GM21737 (cell line): Measurements from ENCODE around the gene DUSP6.

ENCODE experiments used
- ATAC-seq: cut with Tn5 transposase; IDR thresholded peaks from one replicate; pipeline ENCODE4 v1.9.1; 2021; ENCODE audit warnings: mild to moderate bottlenecking, moderate library complexity; ENCODE audit not compliant: unreplicated experiment

DUSP6 gene, protein sequence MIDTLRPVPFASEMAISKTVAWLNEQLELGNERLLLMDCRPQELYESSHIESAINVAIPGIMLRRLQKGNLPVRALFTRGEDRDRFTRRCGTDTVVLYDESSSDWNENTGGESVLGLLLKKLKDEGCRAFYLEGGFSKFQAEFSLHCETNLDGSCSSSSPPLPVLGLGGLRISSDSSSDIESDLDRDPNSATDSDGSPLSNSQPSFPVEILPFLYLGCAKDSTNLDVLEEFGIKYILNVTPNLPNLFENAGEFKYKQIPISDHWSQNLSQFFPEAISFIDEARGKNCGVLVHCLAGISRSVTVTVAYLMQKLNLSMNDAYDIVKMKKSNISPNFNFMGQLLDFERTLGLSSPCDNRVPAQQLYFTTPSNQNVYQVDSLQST

DNA sequence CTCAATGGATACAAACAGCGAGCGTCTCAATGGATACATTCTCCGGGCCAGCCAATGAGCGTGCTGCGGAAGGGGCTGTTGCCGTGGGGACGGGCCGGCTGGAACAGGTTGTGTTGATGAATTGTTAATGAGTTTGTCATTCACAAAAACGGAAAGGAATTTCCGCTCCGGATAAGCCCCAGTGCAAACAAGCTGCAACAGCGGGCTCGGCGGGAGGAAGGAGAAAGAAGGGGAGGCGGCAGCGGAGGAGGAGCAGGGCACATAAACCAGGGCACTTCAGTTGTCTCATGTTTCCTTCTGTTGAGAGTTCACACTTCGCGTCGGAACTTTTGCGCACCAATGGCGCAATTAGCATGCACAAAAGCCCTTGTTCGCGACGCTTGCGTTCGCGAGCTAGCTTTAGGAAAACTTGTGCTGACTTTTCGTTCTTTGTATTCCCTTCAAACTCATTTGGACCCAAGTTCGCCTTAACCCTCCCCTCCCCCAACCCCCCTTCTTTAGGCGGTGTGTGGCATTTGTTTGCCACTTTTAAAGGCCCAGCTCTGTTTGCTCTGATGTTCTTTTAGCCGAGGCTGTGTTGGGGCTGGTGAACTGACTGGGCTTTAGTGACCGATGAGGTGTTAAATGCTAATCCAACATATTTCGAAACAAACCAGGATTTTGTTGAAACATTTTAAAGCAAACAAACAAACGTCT, at the start of gene DUSP6:
TSS of gene DUSP6 (minus strand) at position 10 of the 696 bp plus-strand sequence. CDS start 462 bp downstream, outside the sequence.
- ATAC-seq = peak; percentile 47

- ATAC-seq = no peak
Measured at GRCh38 chr12:89401433-89402058, 49.2 kb upstream of the DUSP6 start.

GRCh38 chr12:89400415-89400814, 48.1 kb upstream of the DUSP6 start:
- ATAC-seq = no peak

GRCh38 chr12:89395712-89396111, 43.4 kb upstream of the DUSP6 start:
- no peak for ATAC-seq

DNA sequence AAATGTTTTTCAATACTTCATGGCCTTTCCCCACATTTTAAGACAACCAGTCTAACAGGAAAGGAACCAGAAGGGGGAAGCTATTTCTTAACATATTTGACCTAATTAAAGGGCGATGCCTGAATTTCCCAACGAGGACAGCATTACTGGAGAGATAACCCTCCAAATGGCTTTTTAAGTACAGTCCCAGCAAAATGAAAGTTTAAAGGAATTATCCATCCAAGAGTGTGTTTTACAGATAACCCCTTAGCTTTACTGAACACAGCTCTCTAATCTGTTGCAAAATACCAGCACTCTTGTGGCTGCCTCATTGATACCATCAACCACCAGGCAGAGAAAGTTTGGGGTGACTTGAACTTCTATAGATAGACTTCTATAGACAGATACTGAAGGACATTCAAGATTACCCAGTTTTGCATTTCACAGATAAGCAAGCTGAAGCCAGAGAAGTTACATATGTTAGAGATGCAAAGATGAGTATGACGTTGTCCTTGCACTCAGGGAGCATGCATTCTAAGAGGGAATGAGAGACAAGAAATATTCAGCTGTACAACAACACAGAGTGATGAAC, 41.3 kb upstream of the DUSP6 start:
- ATAC-seq = no peak

DNA sequence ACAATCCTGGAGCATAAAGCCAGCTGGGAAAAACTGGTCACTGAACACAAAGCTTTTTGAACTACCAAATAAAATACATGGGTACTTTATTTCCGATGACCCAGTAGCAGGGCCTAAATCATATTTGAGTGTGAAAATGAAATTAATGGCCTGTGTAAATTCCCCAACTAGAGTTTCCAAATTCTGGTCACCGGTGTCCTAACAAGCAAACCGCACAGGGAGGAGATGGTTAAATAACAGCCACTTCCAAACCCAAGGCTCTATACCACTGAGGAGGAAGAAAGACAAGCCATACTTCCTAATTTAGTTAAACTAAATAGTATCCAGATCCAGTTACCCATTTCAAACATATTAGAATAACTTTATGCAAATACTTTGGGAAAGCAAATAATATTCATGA, 40.1 kb upstream of the DUSP6 start:
- ATAC-seq = no peak

DNA sequence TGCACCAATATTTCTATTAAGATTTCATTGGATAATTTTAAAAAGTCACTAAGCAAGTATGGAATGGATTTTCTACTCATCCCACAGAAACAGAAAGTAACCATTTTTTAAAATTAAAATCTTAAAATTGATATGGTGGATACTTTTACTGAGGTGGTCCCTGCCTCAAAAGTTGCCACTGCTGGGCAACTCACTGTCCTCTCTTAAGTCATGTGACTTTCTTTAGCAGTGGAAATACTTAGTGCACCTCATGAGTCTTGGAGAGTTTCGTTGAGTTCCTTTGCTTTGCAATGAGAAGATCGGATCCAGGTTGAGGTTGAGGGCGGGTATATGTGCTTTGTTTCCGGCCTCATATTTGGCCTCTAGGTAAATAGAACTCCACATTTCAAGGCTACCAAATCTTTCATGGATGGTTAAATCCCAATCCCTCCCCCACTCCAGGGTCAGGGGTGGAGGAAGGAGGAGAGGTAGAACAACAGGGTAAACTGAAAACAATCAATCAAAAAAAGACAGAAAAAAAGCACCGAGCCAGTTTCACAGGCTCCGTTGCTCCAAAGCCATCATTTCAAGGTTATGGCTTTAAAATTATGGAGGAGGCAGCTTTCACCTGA, 39.5 kb upstream of the DUSP6 start:
- no peak for ATAC-seq

GRCh38 chr12:89390802-89391673, 38.7 kb upstream of the DUSP6 start:
- ATAC-seq = no peak

DNA sequence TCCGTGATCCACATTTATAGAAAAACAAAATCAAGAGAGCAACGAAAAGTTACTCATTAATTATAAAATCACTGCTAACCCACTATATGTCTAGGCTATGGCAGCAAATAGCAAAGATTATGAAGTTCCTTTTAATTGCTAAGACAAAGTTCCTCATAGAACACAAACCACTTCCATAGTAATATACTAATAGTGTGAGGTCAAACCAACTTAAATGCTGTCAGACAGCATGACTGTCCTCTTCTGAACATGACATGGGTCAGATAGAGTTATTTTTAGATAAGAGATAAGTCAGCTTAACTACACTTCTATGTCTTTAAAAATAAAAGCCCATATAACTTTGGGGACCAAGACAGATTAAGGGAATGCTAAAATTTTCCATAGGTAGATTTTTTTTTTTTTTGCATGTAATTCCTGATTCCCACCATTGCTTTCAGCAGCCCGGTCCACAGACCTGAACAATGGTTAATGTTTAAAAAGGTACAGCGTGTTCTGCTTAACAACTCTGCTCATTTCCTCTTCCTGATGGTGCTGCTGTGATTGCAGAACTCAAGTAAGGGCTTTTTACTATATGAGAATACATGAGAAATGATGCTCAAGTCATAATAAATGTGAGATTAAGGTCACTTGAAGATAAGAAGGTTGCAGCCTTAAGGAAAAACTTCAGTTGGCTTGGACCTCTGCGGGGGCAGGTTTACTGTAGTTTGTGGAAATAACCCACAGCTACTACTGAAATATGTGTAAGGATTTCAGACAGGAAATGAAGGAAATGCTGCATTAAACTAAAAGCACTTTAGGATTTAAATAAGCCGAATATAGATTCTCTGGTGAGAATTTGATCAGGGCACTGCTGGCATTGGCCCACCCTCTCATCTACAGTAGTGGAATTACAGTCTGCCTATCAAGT, 37.7 kb upstream of the DUSP6 start:
- peak; percentile 67 for ATAC-seq

GRCh38 chr12:89386138-89386537, 33.8 kb upstream of the DUSP6 start:
- ATAC-seq = no peak

DNA sequence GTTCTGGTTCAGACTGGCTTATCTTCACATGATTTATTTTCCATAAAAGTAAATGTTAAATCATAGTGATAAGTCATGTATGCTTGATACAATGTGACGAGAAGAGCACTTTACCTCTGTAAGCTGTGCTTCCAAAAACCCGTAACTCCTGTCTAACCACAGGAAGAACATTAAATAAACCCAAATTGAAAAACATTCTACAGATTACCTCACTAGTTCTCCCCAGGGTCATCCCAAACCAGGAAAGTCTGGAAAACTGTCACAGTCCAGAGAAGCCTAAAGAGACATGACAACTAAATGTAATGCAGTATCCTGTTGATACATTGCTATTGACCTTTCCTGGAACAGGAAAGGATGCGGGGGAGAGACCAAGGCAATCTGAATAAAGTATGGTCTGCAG, 32.5 kb upstream of the DUSP6 start:
- ATAC-seq = no peak

DNA sequence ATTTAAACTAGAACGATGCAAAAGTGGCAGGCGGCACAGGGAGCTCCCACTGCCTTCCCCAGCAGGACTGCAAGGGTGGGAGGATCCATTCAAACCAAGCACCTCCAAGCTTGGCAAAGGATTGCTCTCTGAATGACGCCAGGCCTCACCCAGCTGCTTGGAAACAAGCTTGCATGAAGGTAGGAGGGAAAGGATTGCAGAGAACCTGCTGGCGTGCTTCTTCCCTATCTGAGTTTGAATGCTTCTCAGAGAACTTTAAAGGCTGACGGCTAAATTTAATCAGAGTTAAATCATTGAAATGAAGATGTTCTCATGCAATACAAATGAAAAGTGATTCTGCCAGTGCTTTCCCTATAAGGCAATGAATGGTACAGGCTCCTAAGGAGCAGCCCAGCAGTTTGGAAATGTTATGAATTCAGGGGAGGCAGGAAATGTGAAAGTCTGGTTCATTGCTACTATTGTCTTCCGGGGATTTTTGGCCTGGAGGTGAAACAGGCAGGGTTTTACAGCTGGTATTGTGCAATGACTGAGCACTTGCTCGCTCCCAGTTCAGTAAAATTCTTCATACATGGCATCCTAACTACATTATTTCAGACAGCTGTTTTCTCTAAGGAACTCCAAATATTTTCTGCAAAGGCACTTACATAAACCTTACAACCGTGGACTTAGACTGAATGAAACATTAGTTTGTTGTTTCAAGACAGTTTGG, 31.9 kb upstream of the DUSP6 start:
- ATAC-seq = no peak

DNA sequence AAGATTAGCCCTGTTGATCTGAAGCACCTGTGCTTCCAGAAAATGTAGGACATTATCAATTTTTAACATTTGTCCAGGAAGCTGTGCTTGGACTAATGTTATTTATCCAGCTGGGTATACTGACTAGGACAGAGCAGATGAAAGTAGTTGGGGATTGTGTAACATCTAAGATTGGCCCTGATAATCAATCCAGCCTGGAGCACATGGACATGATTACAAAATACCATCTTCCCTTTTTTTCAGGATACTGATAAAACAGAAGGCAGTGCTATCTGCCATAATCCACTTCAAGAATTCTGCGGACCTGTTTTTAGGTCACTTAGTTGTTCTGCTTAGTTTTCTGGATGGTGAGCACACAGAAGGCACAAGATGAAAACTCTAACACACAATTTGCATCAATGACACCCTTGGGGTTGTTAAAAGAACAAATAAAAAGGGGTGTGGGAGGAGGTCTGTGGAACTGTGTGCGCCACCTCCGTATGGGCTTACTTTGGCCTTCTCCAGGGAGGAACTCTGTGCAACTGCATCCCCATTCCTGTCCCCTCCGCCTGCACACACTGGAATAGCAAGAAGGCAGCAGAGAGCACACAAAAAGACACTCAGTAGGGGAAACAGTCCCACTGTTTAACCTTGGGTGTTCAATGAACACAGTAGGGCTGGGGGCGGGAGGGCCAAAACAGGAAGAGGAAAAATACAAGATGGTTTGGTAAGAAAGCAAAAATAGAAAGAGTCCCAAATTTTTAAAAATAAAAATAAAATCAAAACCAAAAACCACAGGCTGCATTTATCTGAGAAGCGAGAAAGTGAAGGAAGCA, 31.1 kb upstream of the DUSP6 start:
- ATAC-seq = no peak

DNA sequence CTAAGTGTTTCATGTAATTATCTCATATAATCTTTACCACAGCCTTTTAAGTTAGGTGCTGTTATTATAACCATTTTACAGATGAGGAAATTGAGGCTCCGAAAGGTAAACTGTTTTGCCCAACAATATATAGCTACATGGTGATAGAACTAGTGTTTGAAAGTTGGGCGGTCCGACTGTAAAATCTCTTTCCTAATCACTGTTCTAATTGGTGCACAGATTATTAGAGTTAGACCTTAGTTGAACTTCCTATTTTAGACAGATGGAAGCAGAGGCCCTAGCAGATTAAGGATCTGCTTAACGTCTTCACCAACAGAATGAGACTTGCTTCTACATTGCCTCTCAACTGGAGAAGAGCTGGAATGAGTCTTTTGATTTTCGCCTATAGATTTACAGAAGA, 30.0 kb upstream of the DUSP6 start:
- no peak for ATAC-seq

DNA sequence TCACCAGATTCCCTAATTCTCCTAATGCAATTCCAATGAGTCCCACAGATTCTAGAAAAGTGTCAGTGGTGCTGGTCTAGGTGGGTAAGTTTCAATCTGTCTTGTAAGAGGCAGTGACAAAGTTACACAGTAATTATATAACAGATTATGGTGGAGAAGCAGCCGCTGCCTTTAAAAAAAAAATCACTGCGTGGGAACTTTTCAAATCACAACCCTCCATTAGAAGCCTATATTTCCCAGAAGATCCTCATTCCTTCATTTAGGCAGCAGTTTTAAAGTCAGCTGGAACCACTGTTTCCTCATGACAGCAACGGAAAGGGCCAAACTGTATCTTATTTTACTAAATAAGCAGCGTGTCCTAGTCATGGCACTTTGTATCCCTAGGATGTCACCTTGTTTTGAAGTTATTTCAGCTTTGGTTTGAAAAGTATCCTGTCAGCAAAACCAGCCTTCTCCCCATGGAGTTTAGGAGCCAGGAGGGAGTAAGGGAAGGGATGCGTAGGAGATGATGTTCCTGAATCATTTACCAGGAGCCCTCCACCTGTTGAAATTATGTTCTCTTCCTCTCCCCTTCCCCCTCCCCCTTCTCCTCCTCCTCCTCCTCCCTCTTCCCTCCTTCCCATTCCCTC, 27.7 kb upstream of the DUSP6 start:
- ATAC-seq = no peak

GRCh38 chr12:89379148-89379838, 27.0 kb upstream of the DUSP6 start:
- no peak for ATAC-seq

DNA sequence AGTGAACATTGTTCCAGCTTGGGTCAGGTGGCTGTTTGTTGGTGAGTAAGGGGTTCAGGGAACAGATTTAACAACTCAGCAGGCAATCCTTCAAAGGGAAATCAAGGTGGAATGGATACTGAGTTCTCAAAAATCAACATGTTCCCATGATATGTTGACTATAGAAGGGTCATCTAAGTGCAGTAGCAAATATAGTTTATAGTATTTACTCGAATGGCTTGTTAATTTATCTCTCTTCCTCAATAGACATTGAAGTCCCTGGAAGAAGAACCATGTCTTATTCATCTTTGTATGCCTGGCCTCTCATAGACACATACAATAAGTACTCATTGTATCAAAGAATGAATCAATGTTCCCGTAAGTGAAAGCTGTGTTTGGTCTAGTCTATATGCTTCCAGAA, 24.5 kb upstream of the DUSP6 start:
- no peak for ATAC-seq
